H9 (cell line): ENCODE measurements around the gene DOCK2. TPM values are rescaled to one million over a fixed set of nuclear protein-coding genes. Genes with fewer than 3 reads are reported as not detected.

Source experiments
- DNase-seq: peaks from one replicate; pipeline ENCODE4 v3.0.0-alpha.2; 2017
- H2AFZ ChIP-seq: one replicate; pipeline ENCODE4 v1.6.1; 2013; ENCODE audit warnings: mild to moderate bottlenecking, low read length, control low read depth, moderate library complexity
- H2AK5ac ChIP-seq: 2 replicates; pipeline ENCODE4 v1.6.1; 2013; ENCODE audit warnings: low read length, control low read depth, mixed read lengths; ENCODE audit not compliant: insufficient read length
- H2BK120ac ChIP-seq: one replicate; pipeline ENCODE4 v1.6.1; 2013; ENCODE audit warnings: low read depth, mild to moderate bottlenecking, low read length, control low read depth, inconsistent platforms; ENCODE audit not compliant: poor library complexity, severe bottlenecking
- H2BK12ac ChIP-seq: 2 replicates; pipeline ENCODE4 v1.6.1; 2013; ENCODE audit warnings: low read length, control low read depth, mixed read lengths, low read depth; ENCODE audit not compliant: insufficient read length
- H2BK15ac ChIP-seq: 2 replicates; pipeline ENCODE4 v1.6.1; 2013; ENCODE audit warnings: low read depth, low read length, control low read depth
- H2BK20ac ChIP-seq: one replicate; pipeline ENCODE4 v1.6.1; 2013; ENCODE audit warnings: low read depth, mild to moderate bottlenecking, low read length, control low read depth, inconsistent platforms; ENCODE audit not compliant: poor library complexity, severe bottlenecking
- H2BK5ac ChIP-seq: 2 replicates; pipeline ENCODE4 v1.6.1; 2013; ENCODE audit warnings: low read length, control low read depth, mixed read lengths; ENCODE audit not compliant: insufficient read length
- H3K14ac ChIP-seq: 2 replicates; pipeline ENCODE4 v1.6.1; 2013; ENCODE audit warnings: low read length, control low read depth; ENCODE audit not compliant: insufficient read depth
- H3K18ac ChIP-seq: 2 replicates; pipeline ENCODE4 v1.6.1; 2013; ENCODE audit warnings: low read depth, mild to moderate bottlenecking, mixed read lengths, low read length, control low read depth; ENCODE audit not compliant: insufficient read length
- H3K23ac ChIP-seq: 2 replicates; pipeline ENCODE4 v1.6.1; 2013; ENCODE audit warnings: low read length, control low read depth, mixed read lengths, low read depth; ENCODE audit not compliant: insufficient read length
- H3K23me2 ChIP-seq: 2 replicates; pipeline ENCODE4 v1.6.1; 2013; ENCODE audit warnings: low read depth, mild to moderate bottlenecking, mixed read lengths, low read length, control low read depth; ENCODE audit not compliant: insufficient read length, poor library complexity, severe bottlenecking
- H3K27ac ChIP-seq: 2 replicates; pipeline ENCODE4 v1.5.1; 2013; ENCODE audit warnings: low read length, control low read depth, mixed read lengths, low read depth; ENCODE audit not compliant: insufficient read length
- H3K27me3 ChIP-seq: 2 replicates; pipeline ENCODE4 v1.6.1; 2013; ENCODE audit warnings: low read length, control low read depth, inconsistent platforms; ENCODE audit not compliant: insufficient read depth
- H3K4ac ChIP-seq: 2 replicates; pipeline ENCODE4 v1.6.1; 2013; ENCODE audit warnings: low read depth, mild to moderate bottlenecking, control low read depth, inconsistent platforms, low read length, moderate library complexity
- H3K4me1 ChIP-seq: 2 replicates; pipeline ENCODE4 v1.6.1; 2013; ENCODE audit warnings: low read length, control low read depth, inconsistent platforms; ENCODE audit not compliant: insufficient read depth
- H3K4me2 ChIP-seq: 2 replicates; pipeline ENCODE4 v1.6.1; 2013; ENCODE audit warnings: low read length, control low read depth, mixed read lengths; ENCODE audit not compliant: insufficient read length, insufficient read depth
- H3K56ac ChIP-seq: 2 replicates; pipeline ENCODE4 v1.6.1; 2013; ENCODE audit warnings: low read depth, mild to moderate bottlenecking, mixed read lengths, low read length, control low read depth; ENCODE audit not compliant: insufficient read length
- H3K79me1 ChIP-seq: 2 replicates; pipeline ENCODE4 v1.6.1; 2013; ENCODE audit warnings: low read depth, mild to moderate bottlenecking, moderate library complexity, low read length, control low read depth, inconsistent platforms; ENCODE audit not compliant: insufficient read depth, poor library complexity, severe bottlenecking
- H3K79me2 ChIP-seq: 2 replicates; pipeline ENCODE4 v1.6.1; 2013; ENCODE audit warnings: low read length, control low read depth, inconsistent platforms; ENCODE audit not compliant: insufficient read depth
- H3K9ac ChIP-seq: 2 replicates; pipeline ENCODE4 v1.6.1; 2013; ENCODE audit warnings: low read length, control low read depth, mixed read lengths; ENCODE audit not compliant: insufficient read length; ENCODE audit errors: extremely low read depth
- H3K9me3 ChIP-seq: one replicate; pipeline ENCODE4 v1.6.1; 2013; ENCODE audit warnings: low read depth, low read length, inconsistent platforms; ENCODE audit not compliant: control insufficient read depth
- H3T11ph ChIP-seq: one replicate; pipeline ENCODE4 v1.6.1; 2013; ENCODE audit warnings: mild to moderate bottlenecking, low read length, control low read depth, inconsistent platforms
- H4K20me1 ChIP-seq: one replicate; pipeline ENCODE4 v1.6.1; 2013; ENCODE audit not compliant: control insufficient read depth, insufficient read length, insufficient read depth
- H4K5ac ChIP-seq: 2 replicates; pipeline ENCODE4 v1.6.1; 2013; ENCODE audit warnings: low read depth, mild to moderate bottlenecking, mixed read lengths, low read length, control low read depth; ENCODE audit not compliant: insufficient read length
- H4K8ac ChIP-seq: replicated peaks from 2 replicates; pipeline ENCODE4 v1.6.1; 2013; ENCODE audit warnings: low read length, control low read depth, mixed read lengths, low read depth; ENCODE audit not compliant: insufficient read length
- H4K91ac ChIP-seq: 2 replicates; pipeline ENCODE4 v1.6.1; 2013; ENCODE audit warnings: low read depth, mild to moderate bottlenecking, moderate library complexity, mixed read lengths, low read length, control low read depth; ENCODE audit not compliant: insufficient read length
- H3K27ac Mint-ChIP-seq, 3 experiments: 2 replicates in 2 of 3; 3 replicates in 1 of 3; pipeline ENCODE4 v1.8.0; 2020 to 2021; ENCODE audit warnings: mixed read lengths in 3 of 3, mild to moderate bottlenecking in 1 of 3, moderate library complexity in 1 of 3
- H3K27me3 Mint-ChIP-seq: 2 replicates; pipeline ENCODE4 v1.8.0; 2021; ENCODE audit warnings: low read depth, mild to moderate bottlenecking, moderate library complexity, mixed read lengths
- H3K36me3 Mint-ChIP-seq, 3 experiments: 2 replicates in 2 of 3; 3 replicates in 1 of 3; pipeline ENCODE4 v1.8.0; 2020 to 2021; ENCODE audit warnings: low read depth in 3 of 3, mixed read lengths in 3 of 3; ENCODE audit not compliant: insufficient read depth in 1 of 3
- H3K4me1 Mint-ChIP-seq, 2 experiments: 2 replicates each; pipeline ENCODE4 v1.8.0; 2020; ENCODE audit warnings: mixed read lengths in 2 of 2
- H3K4me3 Mint-ChIP-seq, 2 experiments: 2 replicates in 1 of 2; 3 replicates in 1 of 2; pipeline ENCODE4 v1.8.0; 2020 to 2021; ENCODE audit warnings: mild to moderate bottlenecking in 2 of 2, mixed read lengths in 2 of 2, moderate library complexity in 1 of 2
- H3K9me3 Mint-ChIP-seq, 2 experiments: 2 replicates in 1 of 2; 3 replicates in 1 of 2; pipeline ENCODE4 v1.8.0; 2020; ENCODE audit warnings: mild to moderate bottlenecking in 2 of 2, mixed read lengths in 2 of 2, moderate library complexity in 1 of 2
- WGBS: extraction: QIAGEN DNeasy Blood & Tissue Kit; methylation state at CpG from one replicate; pipeline ENCODE4 v1.1.7; 2013; ENCODE audit warnings: missing lambda C conversion rate, low lambda C conversion rate, mixed read lengths; ENCODE audit not compliant: insufficient read length; ENCODE audit errors: extremely low coverage; 5-methylcytosine and 5-hydroxymethylcytosine counted together
- total RNA-seq: library from RNA; stranded (reverse); gene quantifications from 2 replicates; pipeline ENCODE4 v1.2.1, GENCODE V29; 2021
- TF ChIP-seq, protein P1 (sequence below): fragments of 200-600 bp; sonication (generic); conservative IDR thresholded peaks from 3 replicates; pipeline ENCODE4 v1.8.0; 2021; ENCODE audit warnings: antibody characterized with exemption, mild to moderate bottlenecking

Gene DOCK2
- total RNA-seq, 1 experiment from 2014 or later = 7.8 TPM

- no peak for DNase-seq
- Mint-ChIP-seq H3K36me3 (no peaks in the 10 kb centered on the region), H3K4me3 (no peak overlapping the region), H3K9me3 (no peaks in the 10 kb centered on the region), H3K27ac (no peak overlapping the region), H3K4me1 (peaks cover 23 to 24% of the 10 kb centered on the region in 2 experiments), H3K27me3 (no peaks in the 10 kb centered on the region)
- TF ChIP-seq, protein P1, sequence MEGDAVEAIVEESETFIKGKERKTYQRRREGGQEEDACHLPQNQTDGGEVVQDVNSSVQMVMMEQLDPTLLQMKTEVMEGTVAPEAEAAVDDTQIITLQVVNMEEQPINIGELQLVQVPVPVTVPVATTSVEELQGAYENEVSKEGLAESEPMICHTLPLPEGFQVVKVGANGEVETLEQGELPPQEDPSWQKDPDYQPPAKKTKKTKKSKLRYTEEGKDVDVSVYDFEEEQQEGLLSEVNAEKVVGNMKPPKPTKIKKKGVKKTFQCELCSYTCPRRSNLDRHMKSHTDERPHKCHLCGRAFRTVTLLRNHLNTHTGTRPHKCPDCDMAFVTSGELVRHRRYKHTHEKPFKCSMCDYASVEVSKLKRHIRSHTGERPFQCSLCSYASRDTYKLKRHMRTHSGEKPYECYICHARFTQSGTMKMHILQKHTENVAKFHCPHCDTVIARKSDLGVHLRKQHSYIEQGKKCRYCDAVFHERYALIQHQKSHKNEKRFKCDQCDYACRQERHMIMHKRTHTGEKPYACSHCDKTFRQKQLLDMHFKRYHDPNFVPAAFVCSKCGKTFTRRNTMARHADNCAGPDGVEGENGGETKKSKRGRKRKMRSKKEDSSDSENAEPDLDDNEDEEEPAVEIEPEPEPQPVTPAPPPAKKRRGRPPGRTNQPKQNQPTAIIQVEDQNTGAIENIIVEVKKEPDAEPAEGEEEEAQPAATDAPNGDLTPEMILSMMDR = no peak
- Histone ChIP-seq H3T11ph (no peak overlapping the region), H3K56ac (no peak overlapping the region), H4K20me1 (no peaks in the 10 kb centered on the region), H3K27ac (no peak overlapping the region), H3K18ac (no peak overlapping the region), H2AFZ (no peak overlapping the region), H3K14ac (no peak overlapping the region), H2AK5ac (no peak overlapping the region), H2BK12ac (no peak overlapping the region), H3K23ac (no peak overlapping the region), H4K5ac (no peak overlapping the region), H2BK15ac (no peak overlapping the region), H2BK5ac (no peak overlapping the region), H3K9ac (no peak overlapping the region), H3K79me1 (no peaks in the 10 kb centered on the region), H3K9me3 (no peaks in the 10 kb centered on the region), H3K4ac (no peak overlapping the region), H4K8ac (no peak overlapping the region), H3K27me3 (no peaks in the 10 kb centered on the region), H2BK120ac (no peak overlapping the region), H3K79me2 (no peaks in the 10 kb centered on the region), H3K23me2 (no peaks in the 10 kb centered on the region), H3K4me2 (no peak overlapping the region), H4K91ac (no peak overlapping the region), H3K4me1 (peaks cover 8% of the 10 kb centered on the region; the same call in 1 of the 2 replicates), H2BK20ac (no peak overlapping the region)
- no CpG with 5 or more reads among the region's 2 CpGs for WGBS
Observed at GRCh38 chr5:169772256-169772655, 135.2 kb downstream of the DOCK2 start.
